Epidermal melanocyte (primary cell): Measurements from ENCODE around the gene LOC101059915.
"Not testable (repeated sequence)": the region's sequence is repeated elsewhere in the genome, so short reads cannot be mapped to it uniquely, and the experiment has no call there.

Experiments
- DNase-seq: peaks from one replicate; pipeline ENCODE4 v3.0.0; 2011; ENCODE audit warnings: low spot score; ENCODE audit not compliant: insufficient read length

LOC101059915 gene

DNA sequence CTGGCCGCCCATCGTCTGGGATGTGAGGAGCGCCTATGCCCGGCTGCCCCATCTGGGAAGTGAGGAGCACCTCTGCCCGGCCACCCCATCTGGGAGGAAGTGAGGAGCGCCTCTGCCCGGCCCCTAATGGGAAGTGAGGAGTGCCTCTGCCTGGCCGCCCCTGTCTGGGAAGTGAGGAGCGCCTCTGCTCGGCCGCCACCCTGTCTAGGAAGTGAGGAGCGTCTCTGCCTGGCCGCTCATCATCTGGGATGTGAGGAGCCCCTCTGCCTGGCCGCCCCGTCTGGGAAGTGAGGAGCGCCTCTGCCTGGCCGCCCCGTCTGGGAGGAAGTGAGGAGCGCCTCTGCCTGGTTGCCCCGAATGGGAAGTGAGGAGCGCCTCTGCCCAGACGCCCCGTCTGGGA is 8.3 kb downstream of the LOC101059915 start:
- not testable (repeated sequence) for DNase-seq

DNA sequence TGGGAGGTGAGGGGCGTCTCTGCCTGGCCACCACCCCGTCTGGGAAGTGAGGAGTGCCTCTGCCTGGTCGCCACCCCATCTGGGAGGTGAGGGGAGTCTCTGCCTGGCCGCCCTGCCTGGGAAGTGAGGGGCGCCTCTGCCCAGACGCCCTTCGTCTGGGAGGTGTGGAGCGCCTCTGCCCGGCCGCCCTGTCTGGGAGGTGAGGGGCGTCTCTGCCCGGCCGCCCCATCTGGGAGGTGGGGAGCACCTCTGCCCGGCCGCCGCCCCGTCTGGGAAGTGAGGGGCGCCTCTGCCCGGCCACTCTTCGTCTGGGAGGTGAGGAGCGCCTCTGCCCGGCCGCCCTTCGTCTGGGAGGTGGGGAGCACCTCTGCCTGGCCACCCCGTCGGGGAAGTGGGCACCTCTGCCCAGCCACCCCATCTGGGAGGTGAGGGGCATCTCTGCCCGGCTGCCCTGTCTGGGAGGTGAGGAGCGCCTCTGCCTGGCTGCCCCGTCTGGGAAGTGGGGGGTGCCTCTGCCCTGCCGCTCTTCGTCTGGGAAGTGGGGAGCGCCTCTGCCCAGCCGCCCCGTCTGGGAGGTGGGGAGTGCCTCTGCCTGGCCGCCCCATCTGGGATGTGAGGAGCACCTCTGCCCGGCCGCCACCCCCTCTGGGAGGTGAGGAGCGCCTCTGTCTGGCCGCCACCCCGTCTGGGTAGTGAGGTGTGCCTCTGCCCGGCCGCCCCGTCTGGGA is 8.9 kb downstream of the LOC101059915 start:
- DNase-seq = not testable (repeated sequence)

DNA sequence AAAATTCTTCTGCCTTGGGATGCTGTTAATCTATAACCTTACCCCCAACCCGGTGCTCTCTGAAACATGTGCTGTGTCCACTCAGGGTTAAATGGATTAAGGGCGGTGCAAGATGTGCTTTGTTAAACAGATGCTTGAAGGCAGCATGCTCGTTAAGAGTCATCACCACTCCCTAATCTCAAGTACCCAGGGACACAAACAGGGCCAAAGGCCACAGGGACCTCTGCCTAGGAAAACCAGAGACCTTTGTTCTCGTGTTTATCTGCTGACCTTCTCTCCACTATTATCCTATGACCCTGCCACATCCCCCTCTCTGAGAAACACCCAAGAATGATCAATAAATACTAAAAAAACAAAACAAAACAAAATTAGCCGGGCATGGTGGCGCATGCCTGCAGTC is 9.8 kb downstream of the LOC101059915 start:
- not testable (repeated sequence) for DNase-seq

DNA sequence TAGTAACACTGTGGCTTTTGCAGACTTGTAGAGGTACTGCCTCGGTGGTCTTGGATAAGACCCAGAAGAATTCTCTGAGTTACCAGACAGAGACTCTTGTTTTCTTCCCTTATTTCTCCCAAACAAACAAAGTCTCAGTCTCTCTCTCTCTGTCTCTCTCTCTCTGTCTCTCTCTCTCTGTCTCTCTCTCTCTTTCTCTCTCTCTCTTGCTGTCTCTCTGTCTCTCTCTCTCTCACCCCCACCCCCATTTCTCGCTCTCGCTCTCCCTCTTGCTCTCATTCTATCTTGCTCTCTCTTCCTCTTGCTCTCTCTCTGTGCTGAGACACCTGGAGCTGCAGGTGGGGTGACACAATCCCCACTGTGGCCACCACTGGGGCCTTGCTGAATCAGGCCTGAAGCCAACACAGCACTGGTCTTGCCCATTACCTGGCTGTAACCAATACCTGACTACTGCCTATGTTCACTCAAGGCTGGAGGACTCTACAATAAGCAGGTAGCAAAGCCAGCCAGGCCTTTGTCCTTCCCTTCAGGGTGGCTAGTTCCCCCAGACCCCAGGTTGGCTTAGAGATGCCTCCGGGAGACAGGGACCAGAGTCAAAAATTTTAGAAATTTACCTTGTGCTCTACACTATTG is 12.3 kb downstream of the LOC101059915 start:
- no peak for DNase-seq

DNA sequence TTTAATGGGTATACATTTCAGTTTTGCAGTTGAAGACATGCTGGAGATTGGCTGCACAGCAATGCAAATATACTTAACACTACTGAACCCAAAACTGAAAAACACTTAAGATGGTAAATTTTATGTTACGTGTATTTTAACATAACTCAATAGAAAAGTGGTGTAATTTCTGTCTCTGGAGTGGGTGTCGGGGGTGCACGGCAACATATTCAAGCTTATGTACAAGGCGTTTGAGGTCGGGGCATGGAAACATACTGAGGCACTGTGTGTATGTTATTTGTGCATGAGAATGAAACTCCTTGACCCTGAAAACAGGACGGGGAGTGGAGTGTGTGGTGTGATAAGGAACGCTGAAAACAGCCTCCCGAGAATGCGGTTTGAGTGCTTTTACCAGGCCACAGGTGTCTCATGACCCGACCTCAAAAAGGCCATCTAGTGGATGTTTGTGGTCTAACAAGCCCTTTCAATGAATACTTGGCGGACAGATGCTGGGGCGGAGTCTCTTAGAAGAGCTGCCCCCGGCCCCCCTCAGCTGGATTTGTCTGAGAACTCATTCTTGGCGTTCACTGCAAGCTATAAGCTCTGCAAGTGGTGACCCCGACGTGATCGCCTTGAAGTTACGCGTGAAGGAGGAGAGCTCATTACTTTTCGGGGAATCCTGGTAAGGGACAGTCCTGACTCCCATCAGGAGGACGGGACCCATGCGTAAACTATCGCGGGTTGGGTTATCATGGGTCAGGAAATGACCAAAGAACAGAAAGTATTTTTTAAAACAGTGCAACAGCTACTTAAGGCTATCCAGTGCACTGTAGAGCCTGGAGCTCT is 29.5 kb downstream of the LOC101059915 start:
- DNase-seq = not testable (repeated sequence)

DNA sequence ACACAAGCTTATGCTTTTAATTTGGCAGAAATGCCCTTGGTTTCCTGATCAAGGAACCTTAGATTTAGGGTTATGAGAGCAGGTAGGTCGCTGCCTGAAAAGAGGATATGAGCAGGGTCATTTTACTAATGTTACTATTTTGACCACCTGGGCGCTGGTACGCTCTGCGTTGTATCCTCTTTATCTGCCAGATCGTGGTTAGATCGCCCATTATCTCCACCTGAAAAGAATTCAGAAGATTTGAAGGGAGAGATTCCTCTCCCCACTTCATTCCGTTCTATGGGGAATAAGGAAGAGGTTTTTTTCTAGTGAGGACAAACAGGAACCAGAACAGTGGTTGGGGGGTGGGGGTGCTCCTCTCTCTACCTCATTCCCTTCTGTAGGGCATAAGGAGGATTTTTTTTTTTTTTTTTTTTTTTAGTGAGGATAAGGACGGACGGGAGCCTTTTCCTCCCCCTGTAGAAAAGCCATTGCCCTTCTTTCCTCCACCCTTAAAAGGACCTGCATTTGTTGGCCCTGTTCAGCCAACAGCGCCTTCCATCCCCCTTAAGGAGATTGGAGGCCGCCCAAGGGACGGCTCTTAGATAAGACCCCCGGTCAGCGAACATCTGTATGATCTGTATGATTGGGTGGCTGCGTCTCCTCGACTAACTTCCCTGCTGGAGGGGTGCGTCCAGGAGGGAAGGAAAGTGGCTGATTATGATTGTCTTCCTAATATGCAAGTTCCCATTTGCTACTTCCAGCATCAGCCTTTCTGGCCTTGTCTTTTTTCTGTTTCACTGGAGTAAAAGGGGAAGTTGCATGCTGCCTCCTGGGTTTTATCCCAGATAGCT is 30.3 kb downstream of the LOC101059915 start:
- not testable (repeated sequence) for DNase-seq

DNA sequence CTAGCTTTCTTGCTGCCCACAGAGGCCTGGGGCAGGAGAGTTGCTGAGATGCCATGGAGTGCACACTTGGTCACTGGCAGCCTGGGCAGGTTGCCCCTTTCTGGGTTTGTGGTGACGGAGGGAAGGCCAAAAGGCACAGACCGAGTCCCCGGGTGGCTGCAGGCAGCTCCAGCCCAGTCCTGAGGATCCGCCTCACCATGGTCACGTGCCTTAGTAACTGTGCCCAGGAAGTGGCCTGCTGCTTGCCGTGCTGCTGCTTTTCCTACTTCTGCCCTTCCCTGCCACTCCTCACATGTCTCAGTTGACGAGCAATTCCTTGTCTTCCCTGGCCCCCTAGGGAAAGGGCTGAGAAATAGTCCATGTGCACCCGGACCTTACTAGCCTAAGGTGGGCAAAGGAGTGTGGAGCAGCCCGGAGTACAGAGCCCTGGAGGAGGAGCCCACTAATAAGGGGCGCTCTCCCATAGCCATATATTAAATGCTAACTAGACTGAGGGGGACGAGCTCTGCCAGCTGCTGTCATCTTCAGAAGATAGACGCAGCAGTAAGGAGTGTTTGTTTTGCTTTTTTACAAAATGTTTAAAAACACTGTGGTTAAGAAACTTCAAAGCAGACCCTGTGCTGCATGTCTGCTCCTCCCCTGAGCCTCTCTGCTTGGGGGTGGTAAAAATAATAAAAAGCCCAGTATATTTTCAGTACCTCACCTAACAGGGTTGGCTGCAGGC is 31.1 kb downstream of the LOC101059915 start:
- DNase-seq = not testable (repeated sequence)

DNA sequence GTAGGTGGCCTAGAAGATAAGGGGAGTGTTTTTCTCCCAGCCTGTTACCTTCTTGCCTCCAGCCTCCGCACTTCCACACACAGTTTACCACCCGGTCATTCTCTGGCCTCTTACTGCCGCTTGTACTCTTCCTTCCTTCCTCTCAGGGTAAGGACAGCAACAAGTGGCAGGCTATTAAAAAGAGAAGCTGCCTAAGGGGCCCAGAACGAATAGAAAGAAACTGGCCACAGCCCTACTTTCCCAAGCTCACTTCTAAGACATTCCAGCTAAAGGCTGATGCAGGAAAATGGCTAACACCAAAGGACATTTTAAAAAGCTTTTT is 31.6 kb downstream of the LOC101059915 start:
- not testable (repeated sequence) for DNase-seq

DNA sequence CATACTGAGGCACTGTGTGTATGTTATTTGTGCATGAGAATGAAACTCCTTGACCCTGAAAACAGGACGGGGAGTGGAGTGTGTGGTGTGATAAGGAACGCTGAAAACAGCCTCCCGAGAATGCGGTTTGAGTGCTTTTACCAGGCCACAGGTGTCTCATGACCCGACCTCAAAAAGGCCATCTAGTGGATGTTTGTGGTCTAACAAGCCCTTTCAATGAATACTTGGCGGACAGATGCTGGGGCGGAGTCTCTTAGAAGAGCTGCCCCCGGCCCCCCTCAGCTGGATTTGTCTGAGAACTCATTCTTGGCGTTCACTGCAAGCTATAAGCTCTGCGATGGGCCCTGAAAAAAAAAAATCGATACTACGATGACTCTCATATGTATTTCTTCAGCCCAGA is 35.5 kb downstream of the LOC101059915 start:
- DNase-seq = not testable (repeated sequence)

DNA sequence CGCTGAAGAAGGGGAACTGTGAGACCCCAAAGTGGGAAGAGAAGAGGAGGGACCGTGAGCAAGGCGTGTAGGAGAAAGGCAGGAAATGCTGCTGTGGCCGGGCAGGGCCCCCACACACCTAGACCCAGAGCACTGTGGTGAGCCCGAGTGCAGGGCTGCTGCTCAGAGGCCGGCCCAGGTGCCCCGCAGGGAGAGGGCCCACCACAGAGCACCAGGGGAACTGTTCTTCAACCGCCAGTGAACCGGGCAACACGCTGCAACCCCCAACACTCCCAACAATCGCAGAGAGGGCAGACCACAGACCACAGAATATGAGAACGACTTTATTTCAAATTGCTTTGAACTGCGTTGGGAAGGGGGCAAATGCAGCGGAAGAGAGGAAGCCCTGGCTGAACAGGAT is 46.7 kb downstream of the LOC101059915 start:
- not testable (repeated sequence) for DNase-seq

DNA sequence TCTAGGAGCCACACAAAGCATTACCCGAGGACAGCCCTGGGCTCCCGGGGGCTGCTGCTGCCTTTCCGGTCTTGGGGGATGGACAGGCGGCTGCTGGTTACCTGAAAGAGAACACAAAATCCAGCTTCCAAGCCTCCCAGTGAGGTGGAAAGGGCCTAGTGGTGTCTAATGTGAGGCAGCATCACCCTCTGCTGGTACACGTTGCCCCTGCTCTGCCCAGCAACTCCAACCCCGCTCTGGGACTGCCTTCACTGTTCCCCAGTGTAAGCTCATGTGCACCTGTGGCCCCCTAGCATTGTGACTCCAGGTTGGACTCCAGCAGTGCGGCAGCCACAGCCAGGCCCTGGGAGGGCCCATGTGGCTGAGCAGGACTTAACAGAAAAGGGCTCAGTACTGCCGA is 48.2 kb downstream of the LOC101059915 start:
- DNase-seq = not testable (repeated sequence)

DNA sequence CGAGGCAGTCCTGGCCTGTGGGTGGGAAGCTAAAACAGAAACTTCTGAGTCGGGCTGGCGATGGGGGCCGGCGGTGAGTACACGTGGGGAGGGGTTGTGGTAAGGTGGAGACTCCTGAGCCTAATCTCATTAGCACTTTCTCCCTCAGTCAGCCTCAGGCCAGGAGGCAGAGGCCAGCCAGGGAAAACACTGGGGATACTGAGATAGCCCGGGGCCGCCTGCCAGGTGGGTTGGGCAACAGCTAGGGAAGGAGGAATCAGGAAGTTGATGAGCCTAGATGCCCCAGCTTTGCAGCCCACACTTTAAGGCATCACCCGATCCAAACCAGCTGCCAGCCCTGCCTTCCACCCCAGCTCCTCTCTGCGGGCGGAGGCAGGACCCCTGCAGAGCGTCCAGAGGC is 49.0 kb downstream of the LOC101059915 start:
- not testable (repeated sequence) for DNase-seq

DNA sequence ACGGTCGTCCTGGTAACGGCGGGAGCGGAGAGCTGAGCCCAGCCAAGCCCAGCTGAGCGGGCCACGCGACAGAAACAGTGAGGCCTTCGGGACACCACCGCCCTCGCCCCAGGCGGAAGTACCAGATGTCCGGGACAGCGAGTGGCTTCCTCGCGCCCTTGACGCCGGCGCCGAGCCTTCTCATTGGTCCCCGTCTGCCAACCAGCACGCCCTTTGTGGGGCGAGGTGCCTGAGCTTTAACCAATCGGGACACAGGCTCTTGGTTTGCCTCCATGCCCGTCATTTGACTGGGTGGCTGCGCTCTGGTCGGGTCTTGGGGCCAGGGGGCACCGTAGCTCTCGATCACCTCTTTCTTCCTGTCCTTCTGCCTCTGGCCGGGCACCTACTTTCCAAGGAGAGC is 50.8 kb downstream of the LOC101059915 start, which contains the start of gene CXorf49:
TSS of gene CXorf49 (minus strand) at position 101 of the 400 bp plus-strand sequence. CDS start 134 bp downstream, outside the sequence.
- DNase-seq = not testable (repeated sequence)

DNA sequence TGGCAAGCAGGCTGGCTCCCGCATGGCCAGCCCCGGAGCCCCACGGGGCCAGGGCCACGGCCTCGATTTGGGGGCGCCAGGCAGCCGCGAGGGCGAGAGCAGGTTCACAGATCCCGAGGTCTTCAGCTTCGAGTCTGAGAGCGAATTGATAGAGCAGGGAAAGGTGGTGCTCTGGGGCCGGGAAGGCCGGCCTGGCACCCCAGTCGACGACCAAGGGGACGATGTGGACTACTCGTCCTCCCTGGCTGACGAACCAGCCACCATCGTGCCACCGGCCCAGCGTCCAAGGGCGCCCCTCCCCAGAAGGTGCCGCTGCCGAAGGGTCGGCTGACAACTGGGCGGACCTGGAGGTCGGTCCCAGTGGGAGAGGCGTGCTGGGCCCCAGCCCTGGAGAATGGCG is 51.8 kb downstream of the LOC101059915 start:
- DNase-seq = not testable (repeated sequence)

DNA sequence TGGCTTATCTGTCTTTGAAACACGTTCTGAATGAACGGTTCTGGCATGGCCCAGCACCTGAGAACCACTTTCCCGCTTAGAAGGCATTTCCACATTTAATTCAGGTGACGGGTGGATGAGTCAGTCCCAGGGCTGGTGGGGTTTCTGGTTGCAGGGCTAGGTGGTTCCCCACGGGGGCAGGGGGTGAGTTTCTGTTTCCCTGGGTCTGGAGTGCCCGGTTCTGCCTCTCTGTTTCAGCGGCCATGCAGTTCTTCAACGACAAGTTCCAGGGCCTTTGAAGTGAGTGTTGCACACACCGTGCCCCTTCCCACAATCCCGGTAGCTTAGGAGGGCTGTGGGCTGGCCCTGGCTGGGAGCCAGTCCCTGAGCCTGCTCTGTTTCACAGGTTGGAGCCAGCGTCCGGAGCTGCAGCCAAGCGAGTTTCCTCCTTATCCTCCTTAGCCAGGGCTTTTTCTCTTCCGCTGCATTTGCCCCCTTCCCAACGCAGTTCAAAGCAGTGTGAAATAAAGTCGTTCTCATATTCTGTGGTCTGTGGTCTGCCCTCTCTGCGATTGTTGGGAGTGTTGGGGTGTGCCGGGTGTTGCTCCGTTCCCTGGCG is 53.0 kb downstream of the LOC101059915 start:
- not testable (repeated sequence) for DNase-seq
